SHP77 (cell line): ENCODE measurements around the gene SIGLEC10.

ENCODE experiments used
- DNase-seq, 2 experiments: peaks; one replicate each; lab custom pipeline; 2025; lab: John Stamatoyannopoulos, UW

The SIGLEC10 gene

GRCh38 chr19:51365965-51366388 lies 51.5 kb downstream of the SIGLEC10 start, which contains the start of gene ETFB:
Gene ETFB (minus strand): TSS chr19:51366388. CDS start chr19:51366326, 62 bp downstream.
- no peak for DNase-seq

DNA sequence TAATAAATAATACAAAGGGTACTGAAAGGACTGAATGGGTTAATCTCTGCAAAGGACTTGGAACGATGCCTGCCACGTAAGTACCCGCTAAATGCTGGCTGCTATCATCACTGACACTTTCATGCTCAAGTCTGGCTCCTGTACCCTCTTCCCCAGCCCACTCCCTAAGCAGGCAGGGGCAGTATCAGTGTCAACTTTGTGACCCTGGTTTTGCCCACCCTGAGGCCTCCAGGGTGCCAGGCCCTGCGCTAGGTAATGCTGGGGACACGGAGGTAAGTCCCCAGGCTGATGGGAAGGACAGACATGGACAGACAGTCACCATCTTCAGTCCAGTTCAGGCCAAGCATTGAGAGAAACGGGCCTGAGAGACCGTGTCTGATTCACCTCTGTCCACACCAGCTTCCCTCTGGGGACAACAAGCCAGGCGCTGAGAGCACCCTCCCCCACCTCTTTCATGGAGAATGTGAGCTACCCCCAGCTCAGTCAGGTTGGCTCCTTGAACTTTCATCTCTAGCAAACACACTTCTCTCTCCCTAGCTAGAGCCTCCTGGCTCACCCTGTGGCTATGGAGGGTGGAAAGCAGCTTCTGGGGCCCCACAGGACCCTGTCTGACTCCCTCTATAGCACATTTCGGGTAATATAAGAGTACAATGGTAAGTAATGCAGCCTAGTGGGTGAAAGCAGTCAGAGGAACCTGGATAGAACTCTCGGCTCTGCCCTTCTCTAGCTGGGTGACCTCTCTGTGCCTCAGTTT lies 52.1 kb downstream of the SIGLEC10 start:
- DNase-seq = no peak

DNA sequence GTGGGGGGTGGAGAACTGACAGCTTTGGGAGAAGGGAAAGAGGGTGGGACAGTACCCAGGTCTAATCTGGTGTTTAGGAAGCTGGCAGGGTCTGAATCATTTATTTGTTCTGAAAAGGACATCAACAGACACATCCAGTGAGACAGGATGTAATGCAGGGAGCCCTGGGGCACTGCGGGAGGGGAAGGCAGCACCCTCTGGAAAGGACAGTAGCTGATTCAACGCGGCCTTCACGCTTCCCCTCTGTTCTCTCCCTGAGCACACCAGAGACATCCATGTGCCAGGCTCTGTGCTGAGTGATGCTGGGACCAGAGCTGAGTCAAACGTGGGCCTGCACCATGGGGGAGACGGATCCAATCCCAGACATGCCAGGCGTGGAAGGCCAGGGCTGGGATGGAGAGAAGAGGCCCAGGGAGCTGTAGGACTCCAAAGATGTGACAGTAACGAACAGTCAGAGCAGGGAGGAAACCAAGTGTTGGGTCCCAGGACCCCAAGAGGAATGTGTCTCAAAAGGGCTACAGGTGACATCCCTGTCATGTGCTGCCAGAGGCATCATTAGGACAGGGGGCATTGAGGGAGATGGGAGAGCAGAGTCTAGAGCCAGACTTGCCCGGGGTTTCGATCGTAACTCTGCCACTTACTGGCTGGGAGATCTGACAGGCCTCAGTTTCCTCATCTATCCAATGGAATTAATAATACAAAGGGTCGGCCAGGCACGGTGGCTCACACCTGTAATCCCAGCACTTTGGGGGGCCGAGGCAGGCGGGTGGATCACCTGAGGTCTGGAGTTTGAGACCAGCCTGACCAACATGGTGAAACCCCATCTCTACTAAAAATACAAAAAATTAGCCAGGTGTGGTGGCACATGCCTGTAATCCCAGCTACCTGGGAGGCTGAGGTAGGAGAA lies 53.0 kb downstream of the SIGLEC10 start:
- DNase-seq = no peak

GRCh38 chr19:51361239-51361638 lies 56.2 kb downstream of the SIGLEC10 start:
- no peak for DNase-seq
